ENCODE measurements around the gene BRPF1.

BRPF1 gene

GRCh38 chr3:9686050-9686550, 45.4 kb upstream of the BRPF1 start:
- TF ChIP-seq REST (IDR thresholded peaks at IDR 0.05; ENCODE audit: insufficient read depth in 1 of 2, low read depth in 2 of 2, low read length in 2 of 2) (no peak), TAF1 (IDR thresholded peaks at IDR 0.05; ENCODE audit: borderline replicate concordance, insufficient read depth, low read length) (no peak), POLR2AphosphoS5 (IDR thresholded peaks at IDR 0.05; ENCODE audit: low read depth, low read length) (no peak), FOXP2 (optimal IDR thresholded peaks at IDR 0.05; ENCODE audit: borderline replicate concordance, extremely low read depth, extremely low read length, insufficient read depth) (no peak)

GRCh38 chr3:9686703-9687102, 44.8 kb upstream of the BRPF1 start:
- TF ChIP-seq FOXP2 (optimal IDR thresholded peaks at IDR 0.05; ENCODE audit: borderline replicate concordance, extremely low read depth, extremely low read length, insufficient read depth) (no peak), POLR2AphosphoS5 (IDR thresholded peaks at IDR 0.05; ENCODE audit: low read depth, low read length) (no peak), SIN3A (IDR thresholded peaks at IDR 0.05; ENCODE audit: borderline replicate concordance, insufficient read depth, low read length) (no peak), TAF1 (IDR thresholded peaks at IDR 0.05; ENCODE audit: borderline replicate concordance, insufficient read depth, low read length) (no peak), REST (IDR thresholded peaks at IDR 0.05; ENCODE audit: insufficient read depth in 1 of 2, low read depth in 2 of 2, low read length in 2 of 2) (no peak)

GRCh38 chr3:9687514-9687913, 44.0 kb upstream of the BRPF1 start:
- TF ChIP-seq POLR2AphosphoS5 (IDR thresholded peaks at IDR 0.05; ENCODE audit: low read depth, low read length) = no peak
- no peak for TF ChIP-seq SIN3A (IDR thresholded peaks at IDR 0.05; ENCODE audit: borderline replicate concordance, insufficient read depth, low read length)
- TF ChIP-seq FOXP2 (optimal IDR thresholded peaks at IDR 0.05; ENCODE audit: borderline replicate concordance, extremely low read depth, extremely low read length, insufficient read depth) = no peak
- TF ChIP-seq REST (IDR thresholded peaks at IDR 0.05; ENCODE audit: insufficient read depth in 1 of 2, low read depth in 2 of 2, low read length in 2 of 2) = no peak
- no peak for TF ChIP-seq TAF1 (IDR thresholded peaks at IDR 0.05; ENCODE audit: borderline replicate concordance, insufficient read depth, low read length)

- TF ChIP-seq POLR2AphosphoS5 (IDR thresholded peaks at IDR 0.05; ENCODE audit: low read depth, low read length) (no peak), TAF1 (IDR thresholded peaks at IDR 0.05; ENCODE audit: borderline replicate concordance, insufficient read depth, low read length) (no peak), SIN3A (IDR thresholded peaks at IDR 0.05; ENCODE audit: borderline replicate concordance, insufficient read depth, low read length) (no peak), FOXP2 (optimal IDR thresholded peaks at IDR 0.05; ENCODE audit: borderline replicate concordance, extremely low read depth, extremely low read length, insufficient read depth) (no peak), REST (IDR thresholded peaks at IDR 0.05; ENCODE audit: insufficient read depth in 1 of 2, low read depth in 2 of 2, low read length in 2 of 2) (no peak)
Measured at GRCh38 chr3:9688961-9689360, 42.6 kb upstream of the BRPF1 start.

- TF ChIP-seq TAF1 (IDR thresholded peaks at IDR 0.05; ENCODE audit: borderline replicate concordance, insufficient read depth, low read length) (no peak), POLR2AphosphoS5 (IDR thresholded peaks at IDR 0.05; ENCODE audit: low read depth, low read length) (no peak)
Measured at GRCh38 chr3:9689757-9690156, 41.8 kb upstream of the BRPF1 start.

Data from PFSK-1 (cell line).